NB4 (cell line): ENCODE data around the gene MGA.
A peak's percentile ranks its signal among the peaks of the same experiment; 100 is the strongest.

Experiments
- DNase-seq: peaks from one replicate; pipeline ENCODE4 v3.0.0; 2010; ENCODE audit warnings: low read depth
- H3K4me3 ChIP-seq: one replicate; pipeline ENCODE4 v1.5.1; 2011; ENCODE audit warnings: mild to moderate bottlenecking, low read depth, low read length, moderate library complexity
- CTCF ChIP-seq: IDR thresholded peaks from one replicate; pipeline ENCODE4 v1.5.1; 2012; ENCODE audit warnings: low read depth, low read length
- MAX ChIP-seq: IDR thresholded peaks from 2 replicates; pipeline ENCODE4 v1.6.1; 2011; ENCODE audit warnings: low read depth, low read length
- MYC ChIP-seq: IDR thresholded peaks from 2 replicates; pipeline ENCODE4 v1.6.1; 2011; ENCODE audit warnings: low read depth, low read length
- POLR2A ChIP-seq: IDR thresholded peaks from 2 replicates; pipeline ENCODE4 v1.6.1; 2011; ENCODE audit warnings: mild to moderate bottlenecking; ENCODE audit not compliant: insufficient read length; ENCODE audit errors: extremely low read depth

Gene MGA

DNA sequence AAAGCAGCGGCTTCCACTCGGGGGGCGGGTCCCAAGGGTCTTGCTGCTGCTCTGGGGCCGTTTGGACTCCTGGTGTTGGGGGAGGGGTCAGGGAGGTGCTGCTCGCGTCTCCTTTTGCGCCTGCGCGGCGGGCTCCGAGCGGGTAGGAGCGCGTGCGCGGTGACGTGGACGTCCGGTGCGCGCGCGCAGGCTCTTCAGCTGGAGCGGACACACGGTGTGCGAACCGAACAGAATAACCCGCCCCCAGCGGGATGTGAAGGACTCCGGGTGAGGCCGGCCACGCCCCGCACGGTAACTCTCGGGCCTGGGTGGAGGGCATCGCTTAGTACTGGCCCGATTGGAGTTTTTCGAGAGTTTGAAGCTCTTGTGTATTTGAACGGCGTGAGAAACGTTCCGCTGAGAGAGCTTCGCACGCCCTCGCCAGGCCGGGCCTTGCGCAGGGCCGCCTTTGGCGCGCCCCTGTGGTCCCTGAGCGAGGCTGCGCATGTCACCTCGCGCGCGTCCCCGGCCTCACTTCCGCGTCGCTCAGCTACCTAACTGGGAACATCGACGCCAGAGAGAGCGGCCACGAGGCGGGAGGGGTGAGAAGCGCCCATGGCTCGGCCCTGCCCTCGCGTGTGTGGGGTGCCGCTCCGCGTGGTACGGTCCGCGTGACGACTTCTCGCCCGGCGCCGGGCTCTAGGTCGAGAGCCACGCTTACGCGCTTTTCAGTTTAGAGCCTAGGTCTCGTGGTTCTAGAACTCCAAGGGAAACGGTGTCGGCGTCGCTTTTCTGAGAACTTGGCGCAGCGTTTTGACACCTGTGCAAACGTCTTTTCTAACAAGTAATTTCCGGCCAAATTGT lies at the start of gene MGA:
MGA (plus strand) TSS at position 171 of the 843 bp plus-strand sequence.
- peak within 1 kb of the TSS; percentile 85 for H3K4me3 ChIP-seq
- TF ChIP-seq CTCF, result no peak
- TF ChIP-seq MAX, result peak; percentile 90
- TF ChIP-seq POLR2A, result peak; percentile 60
- TF ChIP-seq MYC, result peak; percentile 95
- peak; percentile 92 for DNase-seq

- no peak for TF ChIP-seq MYC
- TF ChIP-seq CTCF, result no peak
- TF ChIP-seq POLR2A, result no peak
- TF ChIP-seq MAX, result no peak
- peak overlapping the region; percentile 77 for H3K4me3 ChIP-seq
- peak; percentile 65 for DNase-seq
Observed at GRCh38 chr15:41620536-41621199, 39.5 kb upstream of the MGA start.

GRCh38 chr15:41621200-41622193 lies 38.7 kb upstream of the MGA start:
- DNase-seq, result peak; percentile 85
- TF ChIP-seq MAX (no peak), POLR2A (no peak), MYC (no peak), CTCF (no peak)

DNA sequence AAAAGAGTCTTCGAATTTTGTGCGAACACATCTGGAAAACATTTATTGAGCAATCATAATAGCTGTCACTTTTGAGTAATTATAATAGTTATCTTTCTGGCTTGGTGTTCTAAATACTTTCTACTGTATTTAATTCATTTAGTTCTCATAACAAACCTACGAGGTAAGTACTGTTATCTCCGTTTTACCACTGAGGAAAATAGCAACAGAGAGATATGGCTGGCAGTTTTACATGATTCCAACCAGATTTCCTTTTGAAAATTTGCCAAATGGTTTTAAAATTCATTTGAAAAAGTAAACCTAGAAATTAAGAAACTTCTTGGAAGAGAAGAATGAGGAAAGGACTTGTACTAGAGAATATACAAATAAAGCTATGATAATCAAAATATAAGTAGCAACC lies 37.3 kb upstream of the MGA start:
- no peak for DNase-seq
- TF ChIP-seq POLR2A, result no peak
- no peak for TF ChIP-seq MAX
- TF ChIP-seq CTCF, result no peak
- TF ChIP-seq MYC, result no peak
- H3K4me3 ChIP-seq, result no peak overlapping the region

More at GRCh38 chr15:41621200-41622193, 38.7 kb upstream of the MGA start:
- H3K4me3 ChIP-seq, result peak overlapping the region; percentile 77

DNA sequence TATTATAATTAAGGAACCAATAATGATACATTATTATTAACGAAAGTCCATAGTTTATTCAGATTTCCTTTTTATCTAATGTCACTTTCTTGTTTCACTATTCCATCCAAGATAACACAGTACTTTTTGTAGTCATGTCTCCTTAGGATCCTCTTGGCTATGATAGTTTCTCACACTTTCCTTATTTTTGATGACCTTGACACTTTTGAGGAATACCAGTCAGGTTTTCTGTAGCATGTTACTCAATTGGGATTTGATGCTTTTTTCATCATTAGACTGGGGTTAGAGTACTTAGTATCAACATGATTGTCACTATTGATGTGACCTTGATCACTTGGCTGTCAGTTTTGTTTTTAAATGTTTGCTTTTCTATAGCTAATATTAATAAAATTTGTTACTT lies 33.0 kb upstream of the MGA start:
- TF ChIP-seq MYC (no peak), CTCF (no peak), POLR2A (no peak), MAX (no peak)
- no peak for DNase-seq
- no peak overlapping the region for H3K4me3 ChIP-seq
